Neural progenitor cell (in vitro differentiated cells): ENCODE data around the gene HECTD4. TPM values are rescaled to one million over a fixed set of nuclear protein-coding genes. Genes with fewer than 3 reads are reported as not detected.

Source experiments
- DNase-seq: peaks from one replicate; pipeline ENCODE4 v3.0.0-alpha.2; 2016; ENCODE audit warnings: low spot score
- H2AFZ ChIP-seq: fragments of 200-600 bp; sonication (generic); replicated peaks from 2 replicates; pipeline ENCODE4 v1.6.1; 2016; ENCODE audit warnings: antibody characterized with exemption
- H3F3A ChIP-seq: fragments of 200-600 bp; sonication (generic); 2 replicates; pipeline ENCODE4 v1.6.1; 2016; ENCODE audit warnings: antibody characterized with exemption, low read depth
- H3K27ac ChIP-seq: fragments of 200-600 bp; sonication (generic); 2 replicates; pipeline ENCODE4 v1.5.1; 2016; ENCODE audit warnings: mild to moderate bottlenecking
- H3K27me3 ChIP-seq: fragments of 200-600 bp; sonication (generic); 2 replicates; pipeline ENCODE4 v1.6.1; 2016; ENCODE audit warnings: mild to moderate bottlenecking, moderate library complexity
- H3K36me3 ChIP-seq: fragments of 200-600 bp; sonication (generic); 2 replicates; pipeline ENCODE4 v1.5.1; 2016
- H3K4me1 ChIP-seq: fragments of 200-600 bp; sonication (generic); 2 replicates; pipeline ENCODE4 v1.6.1; 2016; ENCODE audit warnings: mixed run types
- H3K4me2 ChIP-seq: fragments of 200-600 bp; sonication (generic); 2 replicates; pipeline ENCODE4 v1.6.1; 2016
- H3K4me3 ChIP-seq: fragments of 200-600 bp; sonication (generic); 2 replicates; pipeline ENCODE4 v1.5.1; 2016
- H3K79me2 ChIP-seq: fragments of 200-600 bp; sonication (generic); 2 replicates; pipeline ENCODE4 v1.6.1; 2016; ENCODE audit warnings: low read depth
- H3K9ac ChIP-seq: fragments of 200-600 bp; sonication (generic); 2 replicates; pipeline ENCODE4 v1.6.1; 2016
- H3K9me3 ChIP-seq: fragments of 200-600 bp; sonication (generic); 2 replicates; pipeline ENCODE4 v1.5.1; 2016; ENCODE audit warnings: low read depth
- H4K20me1 ChIP-seq: fragments of 200-600 bp; sonication (generic); 2 replicates; pipeline ENCODE4 v1.6.1; 2016; ENCODE audit warnings: low read depth
- H3K27ac Mint-ChIP-seq: 3 replicates; pipeline ENCODE4 v1.8.0; 2021; ENCODE audit warnings: mixed read lengths
- H3K27me3 Mint-ChIP-seq: 2 replicates; pipeline ENCODE4 v1.8.0; 2022; ENCODE audit warnings: low read depth, mild to moderate bottlenecking, inconsistent platforms, moderate library complexity, mixed read lengths; ENCODE audit not compliant: insufficient read depth
- H3K36me3 Mint-ChIP-seq: 3 replicates; pipeline ENCODE4 v1.8.0; 2021; ENCODE audit warnings: mixed read lengths
- H3K4me1 Mint-ChIP-seq: 3 replicates; pipeline ENCODE4 v1.8.0; 2021; ENCODE audit warnings: mixed read lengths
- H3K4me3 Mint-ChIP-seq: 3 replicates; pipeline ENCODE4 v1.8.0; 2021; ENCODE audit warnings: mild to moderate bottlenecking, moderate library complexity, mixed read lengths
- H3K9me3 Mint-ChIP-seq: 3 replicates; pipeline ENCODE4 v1.8.0; 2020; ENCODE audit warnings: mixed read lengths
- EZH2 ChIP-seq: fragments of 200-600 bp; sonication (generic); IDR thresholded peaks from 2 replicates; pipeline ENCODE4 v1.6.1; 2017; ENCODE audit warnings: antibody characterized with exemption, mild to moderate bottlenecking, moderate library complexity
- EZH2phosphoT487 ChIP-seq: fragments of 200-600 bp; sonication (generic); IDR thresholded peaks from 2 replicates; pipeline ENCODE4 v1.6.1; 2017; ENCODE audit warnings: antibody characterized with exemption
- total RNA-seq: library from RNA; depleted of rRNA; stranded (reverse); fragments of >200 nt; gene quantifications from 2 replicates; pipeline ENCODE4 v1.2.3, GENCODE V29; 2015; ENCODE audit warnings: low replicate concordance
- TF ChIP-seq, protein P1 (sequence below): fragments of 200-600 bp; sonication (generic); IDR thresholded peaks from 2 replicates; pipeline ENCODE4 v1.5.1; 2017; ENCODE audit warnings: antibody characterized with exemption, mild to moderate bottlenecking

HECTD4 gene
- total RNA-seq, 1 donor from 2014 or later, result 11.0 TPM

DNA sequence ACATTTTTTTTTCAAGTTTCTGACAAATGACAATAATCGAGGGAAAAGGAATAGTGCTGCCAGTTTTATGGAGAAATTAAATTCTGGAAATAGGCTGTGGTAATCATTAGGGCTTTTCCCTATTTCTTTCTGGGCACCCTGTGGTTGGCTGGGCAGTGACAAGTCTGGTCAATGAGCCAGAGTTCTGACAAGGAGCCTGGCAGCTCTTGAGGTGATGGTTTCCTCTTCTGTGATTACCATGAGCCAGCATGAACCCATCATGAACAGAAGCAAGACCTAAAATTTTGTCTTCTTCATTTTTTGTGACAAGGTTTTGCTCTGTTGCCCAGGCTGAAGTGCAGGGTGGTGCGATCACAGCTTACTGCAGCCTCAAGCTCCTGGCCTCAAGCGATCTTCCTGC, 141.1 kb downstream of the HECTD4 start:
- no peaks in the 10 kb centered on the region for H3K36me3 ChIP-seq
- H3K9me3 Mint-ChIP-seq, result no peaks in the 10 kb centered on the region
- H3K36me3 Mint-ChIP-seq, result peaks cover 21% of the 10 kb centered on the region
- no peak overlapping the region for H3K27ac ChIP-seq
- TF ChIP-seq EZH2phosphoT487 (no peak), EZH2 (no peak)
- TF ChIP-seq, protein P1, sequence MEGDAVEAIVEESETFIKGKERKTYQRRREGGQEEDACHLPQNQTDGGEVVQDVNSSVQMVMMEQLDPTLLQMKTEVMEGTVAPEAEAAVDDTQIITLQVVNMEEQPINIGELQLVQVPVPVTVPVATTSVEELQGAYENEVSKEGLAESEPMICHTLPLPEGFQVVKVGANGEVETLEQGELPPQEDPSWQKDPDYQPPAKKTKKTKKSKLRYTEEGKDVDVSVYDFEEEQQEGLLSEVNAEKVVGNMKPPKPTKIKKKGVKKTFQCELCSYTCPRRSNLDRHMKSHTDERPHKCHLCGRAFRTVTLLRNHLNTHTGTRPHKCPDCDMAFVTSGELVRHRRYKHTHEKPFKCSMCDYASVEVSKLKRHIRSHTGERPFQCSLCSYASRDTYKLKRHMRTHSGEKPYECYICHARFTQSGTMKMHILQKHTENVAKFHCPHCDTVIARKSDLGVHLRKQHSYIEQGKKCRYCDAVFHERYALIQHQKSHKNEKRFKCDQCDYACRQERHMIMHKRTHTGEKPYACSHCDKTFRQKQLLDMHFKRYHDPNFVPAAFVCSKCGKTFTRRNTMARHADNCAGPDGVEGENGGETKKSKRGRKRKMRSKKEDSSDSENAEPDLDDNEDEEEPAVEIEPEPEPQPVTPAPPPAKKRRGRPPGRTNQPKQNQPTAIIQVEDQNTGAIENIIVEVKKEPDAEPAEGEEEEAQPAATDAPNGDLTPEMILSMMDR, result no peak
- H3K27me3 Mint-ChIP-seq, result no peaks in the 10 kb centered on the region
- H3K4me1 ChIP-seq, result no peaks in the 10 kb centered on the region
- H3K27me3 ChIP-seq, result no peaks in the 10 kb centered on the region
- DNase-seq, result no peak
- no peak overlapping the region for H3K27ac Mint-ChIP-seq
- no peak overlapping the region for H3K4me2 ChIP-seq
- no peak overlapping the region for H3K4me3 Mint-ChIP-seq
- no peak overlapping the region for H2AFZ ChIP-seq
- H3K79me2 ChIP-seq, result no peaks in the 10 kb centered on the region
- no peaks in the 10 kb centered on the region for H3F3A ChIP-seq
- H3K4me3 ChIP-seq, result no peak overlapping the region
- H3K9ac ChIP-seq, result no peak overlapping the region
- no peaks in the 10 kb centered on the region for H4K20me1 ChIP-seq
- no peaks in the 10 kb centered on the region for H3K4me1 Mint-ChIP-seq
- no peaks in the 10 kb centered on the region for H3K9me3 ChIP-seq

DNA sequence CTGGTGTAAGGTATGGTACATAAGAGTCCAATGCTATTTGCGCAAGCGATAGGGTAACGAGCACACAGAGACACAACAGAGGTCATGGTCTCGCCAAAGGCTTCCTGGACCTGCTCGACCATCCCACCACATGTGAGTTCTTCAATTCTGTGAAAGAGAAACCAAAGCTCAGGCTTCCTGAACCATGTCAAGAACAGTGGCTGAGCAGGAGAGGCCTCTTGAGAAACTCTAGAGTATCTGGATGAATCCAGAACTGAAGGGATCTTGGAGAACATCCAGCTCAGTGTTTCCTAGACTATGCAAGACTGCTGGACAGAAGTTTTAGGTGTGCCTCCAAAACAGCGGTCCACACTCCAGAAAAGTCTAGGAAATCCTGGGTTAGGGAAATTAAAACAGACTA, 142.3 kb downstream of the HECTD4 start:
- Mint-ChIP-seq H3K4me1 (no peaks in the 10 kb centered on the region), H3K27me3 (peaks cover 2% of the 10 kb centered on the region), H3K27ac (no peak overlapping the region), H3K4me3 (no peak overlapping the region), H3K36me3 (peaks cover 28% of the 10 kb centered on the region), H3K9me3 (no peaks in the 10 kb centered on the region)
- Histone ChIP-seq H3K4me2 (no peak overlapping the region), H4K20me1 (no peaks in the 10 kb centered on the region), H3K27me3 (no peaks in the 10 kb centered on the region), H3K79me2 (no peaks in the 10 kb centered on the region), H3K4me1 (no peaks in the 10 kb centered on the region), H3K9me3 (no peaks in the 10 kb centered on the region), H3K27ac (no peak overlapping the region), H3K4me3 (no peak overlapping the region), H3F3A (no peaks in the 10 kb centered on the region), H3K36me3 (no peaks in the 10 kb centered on the region), H3K9ac (no peak overlapping the region), H2AFZ (no peak overlapping the region)
- DNase-seq, result no peak
- no peak for TF ChIP-seq EZH2
- no peak for TF ChIP-seq EZH2phosphoT487
- TF ChIP-seq, protein P1, result no peak

GRCh38 chr12:112239020-112239419, 143.2 kb downstream of the HECTD4 start:
- Histone ChIP-seq H3F3A (no peaks in the 10 kb centered on the region), H3K9ac (no peak overlapping the region), H4K20me1 (no peaks in the 10 kb centered on the region), H3K79me2 (no peaks in the 10 kb centered on the region), H3K4me2 (no peak overlapping the region), H3K4me3 (no peak overlapping the region), H3K27ac (no peak overlapping the region), H2AFZ (no peak overlapping the region), H3K36me3 (no peaks in the 10 kb centered on the region), H3K4me1 (no peaks in the 10 kb centered on the region), H3K9me3 (no peaks in the 10 kb centered on the region), H3K27me3 (no peaks in the 10 kb centered on the region)
- Mint-ChIP-seq H3K4me3 (no peak overlapping the region), H3K27ac (no peak overlapping the region), H3K4me1 (no peaks in the 10 kb centered on the region), H3K9me3 (no peaks in the 10 kb centered on the region), H3K36me3 (peaks cover 25% of the 10 kb centered on the region), H3K27me3 (peaks cover 2% of the 10 kb centered on the region)
- no peak for DNase-seq
- TF ChIP-seq, protein P1, result no peak
- TF ChIP-seq EZH2phosphoT487 (no peak), EZH2 (no peak)
